SK-N-SH treated with all-trans-retinoic acid at 6 μM for 48 hours (cell line): Measurements from ENCODE around the gene THRB.

Source experiments
- ATAC-seq: fragments of 200-7000 bp; cut with Tn5 transposase; 3 replicates; pipeline ENCODE4 v1.9.1; 2020; ENCODE audit warnings: mild to moderate bottlenecking, moderate library complexity
- ARNTL ChIP-seq: fragments of 450-650 bp; formaldehyde crosslinking; IDR thresholded peaks from 2 replicates; pipeline ENCODE4 v1.5.0; 2020; ENCODE audit warnings: low read depth, mild to moderate bottlenecking, moderate library complexity, borderline replicate concordance
- BACH2 ChIP-seq: fragments of 250-450 bp; sonication (Bioruptor Pico); IDR thresholded peaks from 2 replicates; pipeline ENCODE4 v1.9.0; 2021; ENCODE audit warnings: mild to moderate bottlenecking, borderline replicate concordance
- CREB5 ChIP-seq: fragments of 250-450 bp; sonication (Bioruptor Pico); IDR thresholded peaks from 2 replicates; pipeline ENCODE4 v1.5.1; 2020; ENCODE audit warnings: low read depth, mild to moderate bottlenecking, moderate library complexity
- CSDC2 ChIP-seq: fragments of 250-450 bp; sonication (Bioruptor Pico); IDR thresholded peaks from 2 replicates; pipeline ENCODE4 v1.5.0; 2020; ENCODE audit warnings: mild to moderate bottlenecking, moderate library complexity
- ESRRG ChIP-seq: fragments of 250-450 bp; sonication (Bioruptor Pico); IDR thresholded peaks from 2 replicates; pipeline ENCODE4 v1.6.1; 2021; ENCODE audit warnings: mild to moderate bottlenecking
- GLIS3 ChIP-seq: fragments of 250-450 bp; sonication (Bioruptor Pico); IDR thresholded peaks from 2 replicates; pipeline ENCODE4 v1.5.0; 2020; ENCODE audit warnings: mild to moderate bottlenecking, moderate library complexity
- ISL1 ChIP-seq: fragments of 250-450 bp; sonication (Bioruptor Pico); IDR thresholded peaks from 2 replicates; pipeline ENCODE4 v2.1.2; 2022; ENCODE audit warnings: mild to moderate bottlenecking, moderate library complexity
- OSR1 ChIP-seq: fragments of 250-450 bp; sonication (Bioruptor Pico); IDR thresholded peaks from 2 replicates; pipeline ENCODE4 v1.8.0; 2022; ENCODE audit warnings: moderate library complexity, mild to moderate bottlenecking, inconsistent platforms
- PATZ1 ChIP-seq: fragments of 250-450 bp; sonication (Bioruptor Pico); IDR thresholded peaks from 2 replicates; pipeline ENCODE4 v1.8.0; 2020; ENCODE audit warnings: mild to moderate bottlenecking, moderate library complexity, borderline replicate concordance
- PPARA ChIP-seq: fragments of 250-450 bp; sonication (Bioruptor Pico); IDR thresholded peaks from 2 replicates; pipeline ENCODE4 v1.5.0; 2020; ENCODE audit warnings: mild to moderate bottlenecking, borderline replicate concordance
- RARB ChIP-seq: fragments of 250-450 bp; sonication (Bioruptor Pico); IDR thresholded peaks from 2 replicates; pipeline ENCODE4 v1.8.0; 2021; ENCODE audit warnings: mild to moderate bottlenecking, moderate library complexity
- SNAI2 ChIP-seq: fragments of 250-450 bp; sonication (Bioruptor Pico); IDR thresholded peaks from 2 replicates; pipeline ENCODE4 v1.5.0; 2020; ENCODE audit warnings: mild to moderate bottlenecking, moderate library complexity
- TOX ChIP-seq: fragments of 250-450 bp; sonication (Bioruptor Pico); IDR thresholded peaks from 2 replicates; pipeline ENCODE4 v1.8.0; 2021; ENCODE audit warnings: mild to moderate bottlenecking, moderate library complexity, borderline replicate concordance
- TSHZ2 ChIP-seq: fragments of 250-450 bp; sonication (Bioruptor Pico); IDR thresholded peaks from 2 replicates; pipeline ENCODE4 v1.5.0; 2020; ENCODE audit warnings: mild to moderate bottlenecking, moderate library complexity
- ZFP3 ChIP-seq: fragments of 250-450 bp; sonication (Bioruptor Pico); IDR thresholded peaks from 2 replicates; pipeline ENCODE4 v1.5.0; 2020; ENCODE audit warnings: mild to moderate bottlenecking, moderate library complexity
- ZFP30 ChIP-seq: fragments of 450-650 bp; formaldehyde crosslinking; IDR thresholded peaks from 2 replicates; pipeline ENCODE4 v1.5.0; 2022; ENCODE audit warnings: mild to moderate bottlenecking, moderate library complexity
- ZNF565 ChIP-seq: fragments of 450-650 bp; formaldehyde crosslinking; conservative IDR thresholded peaks from 2 replicates; pipeline ENCODE4 v1.5.0; 2020; ENCODE audit warnings: low read depth, mild to moderate bottlenecking, moderate library complexity
- ZNF70 ChIP-seq: fragments of 450-650 bp; formaldehyde crosslinking; IDR thresholded peaks from 2 replicates; pipeline ENCODE4 v1.5.0; 2020; ENCODE audit warnings: mild to moderate bottlenecking, moderate library complexity
- ZNF8 ChIP-seq: fragments of 450-650 bp; formaldehyde crosslinking; IDR thresholded peaks from 2 replicates; pipeline ENCODE4 v1.5.0; 2020; ENCODE audit warnings: mild to moderate bottlenecking, moderate library complexity
- TF ChIP-seq, protein P1 (sequence below): fragments of 250-450 bp; sonication (Bioruptor Pico); IDR thresholded peaks from 2 replicates; pipeline ENCODE4 v1.8.0; 2021; ENCODE audit warnings: low read depth, mild to moderate bottlenecking, moderate library complexity, borderline replicate concordance
- TF ChIP-seq, protein P2 (sequence below): fragments of 250-450 bp; sonication (Bioruptor Pico); IDR thresholded peaks from 2 replicates; pipeline ENCODE4 v1.5.1; 2021; ENCODE audit warnings: mild to moderate bottlenecking, moderate library complexity

THRB gene

DNA sequence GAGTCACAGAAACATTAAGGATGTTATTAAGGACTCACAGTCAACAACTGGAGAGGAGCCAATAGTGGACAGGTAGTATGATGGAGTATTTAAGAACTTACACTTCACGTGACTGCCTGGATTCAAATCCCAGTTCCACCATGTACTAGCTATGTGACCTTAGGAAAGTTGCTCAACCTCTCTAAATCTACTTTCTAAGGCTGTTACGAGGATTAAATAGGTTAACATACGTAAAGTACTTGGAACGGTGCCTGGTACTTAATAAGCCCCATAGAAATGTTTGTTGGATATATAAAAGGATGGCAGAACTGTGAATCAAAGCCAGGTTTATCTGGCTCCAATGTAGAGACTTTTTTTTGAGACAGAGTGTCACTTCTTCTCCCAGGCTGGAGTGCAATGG is 24.4 kb downstream of the THRB start:
- ATAC-seq, result no peak
- TF ChIP-seq BACH2 (CRISPR knock-in tag), result no peak

DNA sequence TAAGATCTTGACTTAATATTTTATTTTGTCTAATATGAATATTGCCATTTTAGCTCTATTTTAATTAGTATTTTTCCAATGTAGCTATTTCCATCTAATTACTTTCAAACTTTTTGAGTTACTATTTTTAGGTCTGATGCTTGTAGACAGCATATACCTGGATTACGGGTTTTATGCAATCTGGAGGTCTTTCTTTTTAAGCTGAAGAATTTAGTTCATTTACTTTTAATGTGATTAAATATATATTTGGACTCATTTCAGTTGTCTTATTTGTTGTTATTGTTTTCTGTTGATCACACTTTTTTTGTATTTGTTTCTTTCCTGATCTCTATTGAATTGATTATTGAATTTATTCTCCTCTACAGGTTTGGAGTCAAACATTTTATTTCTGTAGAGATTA is 30.3 kb downstream of the THRB start:
- no peak for TF ChIP-seq ZFP30 (CRISPR knock-in tag)
- no peak for TF ChIP-seq ZNF70
- TF ChIP-seq, protein P1, sequence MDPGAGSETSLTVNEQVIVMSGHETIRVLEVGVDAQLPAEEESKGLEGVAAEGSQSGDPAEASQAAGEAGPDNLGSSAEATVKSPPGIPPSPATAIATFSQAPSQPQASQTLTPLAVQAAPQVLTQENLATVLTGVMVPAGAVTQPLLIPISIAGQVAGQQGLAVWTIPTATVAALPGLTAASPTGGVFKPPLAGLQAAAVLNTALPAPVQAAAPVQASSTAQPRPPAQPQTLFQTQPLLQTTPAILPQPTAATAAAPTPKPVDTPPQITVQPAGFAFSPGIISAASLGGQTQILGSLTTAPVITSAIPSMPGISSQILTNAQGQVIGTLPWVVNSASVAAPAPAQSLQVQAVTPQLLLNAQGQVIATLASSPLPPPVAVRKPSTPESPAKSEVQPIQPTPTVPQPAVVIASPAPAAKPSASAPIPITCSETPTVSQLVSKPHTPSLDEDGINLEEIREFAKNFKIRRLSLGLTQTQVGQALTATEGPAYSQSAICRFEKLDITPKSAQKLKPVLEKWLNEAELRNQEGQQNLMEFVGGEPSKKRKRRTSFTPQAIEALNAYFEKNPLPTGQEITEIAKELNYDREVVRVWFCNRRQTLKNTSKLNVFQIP (CRISPR knock-in tag), result no peak
- no peak for TF ChIP-seq CSDC2 (CRISPR knock-in tag)
- TF ChIP-seq, protein P2, sequence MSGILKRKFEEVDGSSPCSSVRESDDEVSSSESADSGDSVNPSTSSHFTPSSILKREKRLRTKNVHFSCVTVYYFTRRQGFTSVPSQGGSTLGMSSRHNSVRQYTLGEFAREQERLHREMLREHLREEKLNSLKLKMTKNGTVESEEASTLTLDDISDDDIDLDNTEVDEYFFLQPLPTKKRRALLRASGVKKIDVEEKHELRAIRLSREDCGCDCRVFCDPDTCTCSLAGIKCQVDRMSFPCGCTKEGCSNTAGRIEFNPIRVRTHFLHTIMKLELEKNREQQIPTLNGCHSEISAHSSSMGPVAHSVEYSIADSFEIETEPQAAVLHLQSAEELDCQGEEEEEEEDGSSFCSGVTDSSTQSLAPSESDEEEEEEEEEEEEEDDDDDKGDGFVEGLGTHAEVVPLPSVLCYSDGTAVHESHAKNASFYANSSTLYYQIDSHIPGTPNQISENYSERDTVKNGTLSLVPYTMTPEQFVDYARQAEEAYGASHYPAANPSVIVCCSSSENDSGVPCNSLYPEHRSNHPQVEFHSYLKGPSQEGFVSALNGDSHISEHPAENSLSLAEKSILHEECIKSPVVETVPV, result no peak
- no peak for TF ChIP-seq CREB5 (CRISPR knock-in tag)
- TF ChIP-seq SNAI2 (CRISPR knock-in tag), result no peak
- no peak for TF ChIP-seq GLIS3 (CRISPR knock-in tag)
- TF ChIP-seq TOX (CRISPR knock-in tag), result no peak
- TF ChIP-seq BACH2 (CRISPR knock-in tag), result no peak
- no peak for ATAC-seq

- no peak for ATAC-seq
- TF ChIP-seq OSR1 (CRISPR knock-in tag) (no peak), ZNF70 (no peak), ZFP3 (CRISPR knock-in tag) (no peak), RARB (no peak), ZNF565 (no peak), ZFP30 (CRISPR knock-in tag) (no peak), CREB5 (CRISPR knock-in tag) (no peak), ARNTL (CRISPR knock-in tag) (no peak), ISL1 (no peak), GLIS3 (CRISPR knock-in tag) (no peak), ESRRG (CRISPR knock-in tag) (no peak), TSHZ2 (CRISPR knock-in tag) (no peak), PPARA (CRISPR knock-in tag) (no peak), BACH2 (CRISPR knock-in tag) (no peak), PATZ1 (CRISPR knock-in tag) (no peak), SNAI2 (CRISPR knock-in tag) (no peak), CSDC2 (CRISPR knock-in tag) (no peak), ZNF8 (no peak)
- TF ChIP-seq, protein P2, result no peak
- TF ChIP-seq, protein P1 (CRISPR knock-in tag), result no peak
- TF ChIP-seq, all 23 proteins: peak for 0
Measured at GRCh38 chr3:24462737-24463136, 31.9 kb downstream of the THRB start.
